A673 (cell line): ENCODE data around the gene WDR18.

ENCODE experiments used
- CTCF ChIP-seq: fragments of 300-800, 200-600 bp; sonication (generic); conservative IDR thresholded peaks from 2 replicates; pipeline ENCODE4 v1.5.1; 2017; ENCODE audit warnings: low read depth, mild to moderate bottlenecking, antibody characterized with exemption, low read length, moderate library complexity, mixed read lengths
- EZH2 ChIP-seq: fragments of 200-600 bp; sonication (generic); IDR thresholded peaks from 2 replicates; pipeline ENCODE4 v1.6.1; 2017; ENCODE audit warnings: borderline replicate concordance, low read depth, mild to moderate bottlenecking, mixed read lengths, antibody characterized with exemption, low read length; ENCODE audit not compliant: poor library complexity, severe bottlenecking

GRCh38 chr19:1014161-1015060, 30.3 kb downstream of the WDR18 start:
- TF ChIP-seq CTCF (no peak), EZH2 (no peak)
